Breast epithelium (tissue), 4 donors: ENCODE data around the gene MCU. TPM values are rescaled to one million over a fixed set of nuclear protein-coding genes. Genes with fewer than 3 reads are reported as not detected.

ENCODE experiments used
- DNase-seq, 2 donors: peaks; one replicate each; pipeline ENCODE4 v3.0.0-alpha.2; 2019; ENCODE audit warnings: low spot score in 2 of 2
- H3K27ac ChIP-seq, 2 donors: fragments of 200-600 bp; sonication (generic) in 1 of 2; one replicate each; pipeline ENCODE4 v1.5.1; 2016 to 2019; ENCODE audit warnings: mild to moderate bottlenecking in 1 of 2
- H3K27me3 ChIP-seq, 2 donors: fragments of 200-600 bp; sonication (generic) in 1 of 2; one replicate each; pipeline versions ENCODE4 v1.5.1 to v1.6.0; 2017 to 2019; ENCODE audit warnings: control low read depth in 1 of 2, mild to moderate bottlenecking in 1 of 2
- H3K36me3 ChIP-seq: fragments of 200-600 bp; one replicate; pipeline ENCODE4 v1.5.1; 2019
- H3K4me1 ChIP-seq, 2 donors: fragments of 200-600 bp; sonication (generic); one replicate each; pipeline ENCODE4 v1.5.1; 2016 to 2019; ENCODE audit warnings: control low read depth in 1 of 2
- H3K4me3 ChIP-seq, 3 donors: fragments of 200-600 bp; sonication (generic); 1 replicate in 2 of 3; 2 replicates in 1 of 3; pipeline ENCODE4 v1.5.1; 2016 to 2019; ENCODE audit warnings: mild to moderate bottlenecking in 3 of 3, moderate library complexity in 2 of 3
- H3K9me3 ChIP-seq, 2 donors: fragments of 200-600 bp; sonication (generic) in 1 of 2; one replicate each; pipeline ENCODE4 v1.5.1; 2016 to 2019; ENCODE audit warnings: control low read depth in 1 of 2
- POLR2A ChIP-seq: fragments of 450-650 bp; IDR thresholded peaks from one replicate; pipeline ENCODE4 v1.6.1; 2016; ENCODE audit warnings: antibody characterized with exemption, mild to moderate bottlenecking, moderate library complexity
- POLR2AphosphoS5 ChIP-seq, 3 donors: sonication (generic); formaldehyde crosslinking; IDR thresholded peaks; one replicate each; pipeline ENCODE4 v1.6.1; 2017; ENCODE audit warnings: antibody characterized with exemption in 3 of 3
- intact Hi-C: fragments of 100-400 bp; cut with DNase I; formaldehyde crosslinking; loops from one replicate; pipeline ENCODE4 v1.15.1; 2023; ENCODE audit warnings: low total_unique reads
- total RNA-seq, 3 donors: library from RNA; depleted of rRNA; stranded (reverse); fragments of >200 nt; gene quantifications; one replicate each; pipeline ENCODE4 v1.1.0, GENCODE V29; 2016
- TF ChIP-seq, protein P1 (sequence below), 3 donors: fragments of 450-650 bp; IDR thresholded peaks; one replicate each; pipeline ENCODE4 v1.5.1; 2016 to 2017; ENCODE audit warnings: antibody characterized with exemption in 3 of 3, mild to moderate bottlenecking in 3 of 3, moderate library complexity in 3 of 3

The MCU gene
- total RNA-seq, 3 donors from 2014 or later: 11.7 to 27.4 (median 20.6) TPM

DNA sequence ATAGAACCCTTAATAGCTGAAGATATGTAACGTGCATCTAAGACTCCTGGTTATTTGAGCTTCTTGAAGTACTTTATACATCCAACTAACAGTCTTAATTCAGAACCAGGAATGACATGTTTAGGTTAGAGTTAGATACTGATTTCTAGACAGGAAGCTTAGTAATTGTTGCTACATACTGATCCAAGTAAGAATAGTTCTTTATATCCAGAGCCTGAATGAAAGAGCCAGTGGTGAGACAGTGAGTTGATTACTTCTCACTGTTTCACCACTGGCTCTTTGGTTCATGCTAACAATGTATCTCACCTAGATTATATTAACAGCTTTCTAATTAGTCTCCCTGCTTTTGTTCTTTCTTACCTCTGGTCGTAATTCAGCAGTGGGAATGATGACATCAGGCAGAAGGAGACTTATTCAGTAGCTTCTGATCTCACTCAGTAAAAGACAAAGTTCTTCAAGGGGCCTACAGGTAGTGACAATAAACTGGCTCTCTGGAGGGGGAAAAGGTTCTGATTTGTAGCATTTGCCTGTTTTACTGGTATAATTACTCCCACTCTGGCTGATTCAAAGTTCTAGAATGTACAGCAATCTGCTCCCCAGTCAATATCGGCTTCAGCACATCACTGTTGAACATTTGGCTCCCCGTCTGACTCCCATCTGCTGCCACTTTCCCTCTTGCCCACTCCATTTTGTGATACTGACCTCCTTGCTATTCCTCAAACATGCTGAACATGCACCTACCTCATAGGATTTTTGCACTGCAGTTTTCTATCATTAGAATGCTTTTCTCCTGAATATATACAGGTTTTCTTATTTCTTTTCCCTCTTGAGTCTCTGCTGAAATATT lies 29.1 kb downstream of the MCU start:
- Histone ChIP-seq H3K9me3 (no peaks in the 10 kb centered on the region), H3K4me1 (no peaks in the 10 kb centered on the region), H3K27me3 (no peaks in the 10 kb centered on the region), H3K27ac (no peak overlapping the region), H3K36me3 (no peaks in the 10 kb centered on the region), H3K4me3 (no peak overlapping the region)
- intact Hi-C loops: no loop called here
- DNase-seq: no peak
- TF ChIP-seq POLR2A: no peak
- TF ChIP-seq POLR2AphosphoS5 (IDR thresholded peaks at IDR 0.05): no peak
- TF ChIP-seq, protein P1, sequence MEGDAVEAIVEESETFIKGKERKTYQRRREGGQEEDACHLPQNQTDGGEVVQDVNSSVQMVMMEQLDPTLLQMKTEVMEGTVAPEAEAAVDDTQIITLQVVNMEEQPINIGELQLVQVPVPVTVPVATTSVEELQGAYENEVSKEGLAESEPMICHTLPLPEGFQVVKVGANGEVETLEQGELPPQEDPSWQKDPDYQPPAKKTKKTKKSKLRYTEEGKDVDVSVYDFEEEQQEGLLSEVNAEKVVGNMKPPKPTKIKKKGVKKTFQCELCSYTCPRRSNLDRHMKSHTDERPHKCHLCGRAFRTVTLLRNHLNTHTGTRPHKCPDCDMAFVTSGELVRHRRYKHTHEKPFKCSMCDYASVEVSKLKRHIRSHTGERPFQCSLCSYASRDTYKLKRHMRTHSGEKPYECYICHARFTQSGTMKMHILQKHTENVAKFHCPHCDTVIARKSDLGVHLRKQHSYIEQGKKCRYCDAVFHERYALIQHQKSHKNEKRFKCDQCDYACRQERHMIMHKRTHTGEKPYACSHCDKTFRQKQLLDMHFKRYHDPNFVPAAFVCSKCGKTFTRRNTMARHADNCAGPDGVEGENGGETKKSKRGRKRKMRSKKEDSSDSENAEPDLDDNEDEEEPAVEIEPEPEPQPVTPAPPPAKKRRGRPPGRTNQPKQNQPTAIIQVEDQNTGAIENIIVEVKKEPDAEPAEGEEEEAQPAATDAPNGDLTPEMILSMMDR (IDR thresholded peaks at IDR 0.05): no peak

DNA sequence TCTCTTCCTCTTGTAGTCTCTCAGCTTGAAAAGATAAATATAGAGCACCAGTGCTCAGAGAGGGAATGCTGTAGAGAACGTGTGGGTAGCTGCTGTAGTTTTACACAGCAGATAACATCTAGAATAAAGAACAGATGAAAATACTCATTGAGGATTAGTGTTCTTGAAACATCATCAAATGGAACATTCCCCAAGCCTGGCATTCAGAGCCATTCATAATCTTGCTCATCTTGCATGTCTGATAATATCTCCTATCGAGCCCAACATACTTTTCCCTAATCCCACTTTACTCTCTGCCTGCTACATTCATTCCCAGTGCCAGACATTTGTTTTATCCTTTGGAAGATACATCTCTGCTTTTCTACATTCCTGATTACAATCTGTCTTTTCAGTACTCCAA lies 35.2 kb downstream of the MCU start:
- no peak for DNase-seq
- TF ChIP-seq POLR2A: no peak

DNA sequence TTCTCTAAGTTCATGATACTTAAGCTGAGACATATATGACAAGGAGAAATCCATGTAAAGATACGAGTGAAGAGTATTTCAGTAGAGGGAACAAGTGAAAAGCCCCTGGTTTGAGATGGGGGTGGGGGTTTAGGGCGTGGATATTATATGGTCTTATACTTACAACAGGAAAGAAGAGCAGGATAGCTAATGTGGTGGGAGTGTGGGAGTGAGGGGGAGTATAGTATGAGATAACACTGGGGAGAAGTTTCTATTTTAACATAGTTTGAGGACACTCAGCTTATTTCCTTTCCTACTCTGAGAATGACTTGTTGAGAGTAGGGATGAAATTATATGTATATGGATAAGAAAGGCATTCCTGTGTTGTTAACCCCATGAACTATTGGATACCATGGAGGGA lies 36.5 kb downstream of the MCU start:
- Histone ChIP-seq H3K36me3 (no peaks in the 10 kb centered on the region), H3K27ac (no peak overlapping the region), H3K27me3 (no peaks in the 10 kb centered on the region), H3K4me1 (no peaks in the 10 kb centered on the region), H3K4me3 (no peak overlapping the region), H3K9me3 (no peaks in the 10 kb centered on the region)
- DNase-seq: no peak
- TF ChIP-seq POLR2A: no peak
- TF ChIP-seq, protein P1 (IDR thresholded peaks at IDR 0.05): no peak
- TF ChIP-seq POLR2AphosphoS5 (IDR thresholded peaks at IDR 0.05): no peak
- intact Hi-C loops: no loop called here

More for the DNA sequence above, 35.2 kb downstream of the MCU start:
- no peaks in the 10 kb centered on the region for H3K36me3 ChIP-seq
- no peak overlapping the region for H3K27ac ChIP-seq
- no peaks in the 10 kb centered on the region for H3K9me3 ChIP-seq
- intact Hi-C loops: no loop called here
- H3K4me1 ChIP-seq: no peaks in the 10 kb centered on the region
- H3K4me3 ChIP-seq: no peak overlapping the region
- no peaks in the 10 kb centered on the region for H3K27me3 ChIP-seq

DNA sequence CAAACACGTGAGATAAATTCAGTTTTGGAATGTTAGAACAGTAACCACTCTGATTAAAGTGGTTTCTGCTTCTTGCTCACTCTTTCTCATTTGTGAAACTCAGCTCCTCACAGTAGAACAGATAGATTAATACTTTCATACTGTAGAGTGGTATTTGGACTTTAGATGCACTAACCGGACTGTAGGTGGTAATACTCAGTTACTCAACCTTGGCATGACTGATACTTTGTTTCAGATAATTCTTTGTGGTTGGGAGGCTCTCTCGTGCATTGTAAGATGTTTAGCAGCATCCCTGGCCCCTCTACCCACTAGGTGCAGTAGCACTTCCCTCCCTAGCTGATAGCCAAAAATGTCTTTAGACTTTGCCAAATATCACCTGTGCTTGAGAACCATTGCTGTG lies 37.6 kb downstream of the MCU start:
- intact Hi-C loops: no loop called here
- Histone ChIP-seq H3K4me1 (no peaks in the 10 kb centered on the region), H3K36me3 (no peaks in the 10 kb centered on the region), H3K4me3 (no peak overlapping the region), H3K9me3 (no peaks in the 10 kb centered on the region), H3K27me3 (no peaks in the 10 kb centered on the region), H3K27ac (no peak overlapping the region)
- TF ChIP-seq POLR2A (no peak), POLR2AphosphoS5 (IDR thresholded peaks at IDR 0.05) (no peak)
- TF ChIP-seq, protein P1 (IDR thresholded peaks at IDR 0.05): no peak
- no peak for DNase-seq

DNA sequence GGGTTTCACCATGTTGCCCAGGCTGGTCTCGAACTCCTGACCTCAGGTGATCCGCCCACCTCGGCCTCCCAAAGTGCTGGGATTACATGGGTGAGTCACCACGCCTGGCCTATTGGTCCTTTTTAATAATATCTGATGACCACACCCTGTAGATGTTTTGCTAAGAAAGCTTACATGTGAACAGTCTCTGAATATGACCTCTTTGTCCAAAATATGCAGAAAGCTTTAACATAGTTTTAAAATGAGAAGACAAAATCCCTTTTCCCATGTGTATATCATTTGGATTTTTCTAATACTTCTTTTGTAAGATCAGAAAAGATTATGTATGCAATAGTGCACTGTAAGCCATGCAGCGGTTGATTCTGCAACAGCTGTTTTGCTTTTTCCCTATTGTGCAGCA lies 38.5 kb downstream of the MCU start:
- no peaks in the 10 kb centered on the region for H3K27me3 ChIP-seq
- H3K4me3 ChIP-seq: no peak overlapping the region
- H3K27ac ChIP-seq: no peak overlapping the region
- intact Hi-C loops: no loop called here
- H3K36me3 ChIP-seq: no peaks in the 10 kb centered on the region
- no peak for DNase-seq
- H3K4me1 ChIP-seq: no peaks in the 10 kb centered on the region
- H3K9me3 ChIP-seq: no peaks in the 10 kb centered on the region
- TF ChIP-seq POLR2AphosphoS5 (IDR thresholded peaks at IDR 0.05): no peak
- no peak for TF ChIP-seq POLR2A
- TF ChIP-seq, protein P1 (IDR thresholded peaks at IDR 0.05): no peak
